H1 (cell line): ENCODE measurements around the gene TPP1. TPM values are rescaled to one million over a fixed set of nuclear protein-coding genes. Genes with fewer than 3 reads are reported as not detected.

Experiments
- CTCF ChIA-PET: fragments of 300-600 bp; sonication (Branson Sonifier 250); formaldehyde crosslinking; loops from one replicate; lab custom pipeline; 2021; ENCODE audit not compliant: partially characterized antibody; lab: Charles Lee
- POLR2A ChIA-PET: fragments of 300-600 bp; sonication (Branson Sonifier 250); formaldehyde crosslinking; loops from one replicate; lab custom pipeline; 2021; ENCODE audit warnings: inconsistent platforms; ENCODE audit not compliant: partially characterized antibody; lab: Charles Lee
- DNase-seq, 2 experiments: peaks; one replicate each; pipeline versions ENCODE4 v3.0.0 to v3.0.0-alpha.2; 2010 to 2022; ENCODE audit warnings: low spot score in 2 of 2, low read depth in 1 of 2, mixed read lengths in 1 of 2
- FAIRE-seq: peaks from 2 replicates; lab custom pipeline; 2011; peaks lifted over from hg19 to GRCh38; lab: Jason Lieb, UNC
- H2AFZ ChIP-seq: 2 replicates; pipeline ENCODE4 v1.8.1; 2012; ENCODE audit warnings: low read length, inconsistent platforms
- H2AK5ac ChIP-seq: 2 replicates; pipeline ENCODE4 v1.6.1; 2013; ENCODE audit warnings: low read depth, low read length
- H2BK120ac ChIP-seq: replicated peaks from 2 replicates; pipeline ENCODE3; 2013; ENCODE audit warnings: low read depth, low read length, inconsistent platforms
- H2BK12ac ChIP-seq: 2 replicates; pipeline ENCODE4 v1.6.1; 2013; ENCODE audit warnings: low read depth, low read length
- H2BK15ac ChIP-seq: 2 replicates; pipeline ENCODE4 v1.6.1; 2013; ENCODE audit warnings: low read length
- H2BK20ac ChIP-seq: 2 replicates; pipeline ENCODE4 v1.6.1; 2013; ENCODE audit warnings: low read length
- H2BK5ac ChIP-seq: 2 replicates; pipeline ENCODE4 v1.6.1; 2013; ENCODE audit warnings: low read depth, low read length
- H3K14ac ChIP-seq: 2 replicates; pipeline ENCODE4 v1.6.1; 2013; ENCODE audit warnings: inconsistent platforms; ENCODE audit not compliant: insufficient read length
- H3K18ac ChIP-seq: 2 replicates; pipeline ENCODE4 v1.6.1; 2013; ENCODE audit warnings: low read length; ENCODE audit errors: extremely low read depth
- H3K23ac ChIP-seq: 2 replicates; pipeline ENCODE4 v1.6.1; 2013; ENCODE audit warnings: inconsistent platforms; ENCODE audit not compliant: insufficient read length
- H3K23me2 ChIP-seq: 2 replicates; pipeline ENCODE4 v1.6.1; 2013; ENCODE audit warnings: low read depth, low read length
- H3K27ac ChIP-seq: 2 replicates; pipeline ENCODE4 v1.6.1; 2011; ENCODE audit warnings: low read depth, low read length, inconsistent platforms
- H3K27me3 ChIP-seq, 4 experiments: replicated peaks in 1 of 4; 1 replicate in 1 of 4; 2 replicates in 3 of 4; pipeline versions ENCODE4 v1.6.1 to v1.8.1; 2011 to 2013; ENCODE audit warnings: low read length in 3 of 4, mild to moderate bottlenecking in 3 of 4, inconsistent platforms in 2 of 4, mixed read lengths in 2 of 4, moderate library complexity in 1 of 4; ENCODE audit not compliant: control insufficient read depth in 3 of 4, insufficient read depth in 3 of 4; ENCODE audit errors: extremely low read depth in 1 of 4
- H3K36me3 ChIP-seq, 4 experiments: 2 replicates each; pipeline versions ENCODE4 v1.6.1 to v1.8.1; 2011 to 2013; ENCODE audit warnings: mild to moderate bottlenecking in 4 of 4, low read length in 3 of 4, moderate library complexity in 2 of 4, control low read depth in 1 of 4, inconsistent platforms in 1 of 4; ENCODE audit not compliant: insufficient read depth in 4 of 4, control insufficient read depth in 2 of 4
- H3K4ac ChIP-seq: replicated peaks from 2 replicates; pipeline ENCODE3; 2013; ENCODE audit warnings: low read length, low read depth, mixed read lengths, inconsistent platforms; ENCODE audit not compliant: insufficient read length
- H3K4me1 ChIP-seq, 4 experiments: replicated peaks in 1 of 4; 1 replicate in 1 of 4; 2 replicates in 3 of 4; pipeline versions ENCODE4 v1.6.1 to v1.8.1; 2011 to 2013; ENCODE audit warnings: low read length in 3 of 4, inconsistent platforms in 2 of 4, mixed read lengths in 1 of 4; ENCODE audit not compliant: insufficient read depth in 4 of 4, control insufficient read depth in 3 of 4
- H3K4me2 ChIP-seq, 2 experiments: 2 replicates each; pipeline versions ENCODE4 v1.6.1 to v1.8.1; 2011 to 2013; ENCODE audit warnings: low read depth in 2 of 2, low read length in 2 of 2, control low read depth in 1 of 2, inconsistent platforms in 1 of 2, mild to moderate bottlenecking in 1 of 2; ENCODE audit not compliant: insufficient read depth in 1 of 2
- H3K4me3 ChIP-seq, 4 experiments: fragments of 200-600, 300-600 bp in 1 of 4; sonication (generic), shearing (Covaris generic), sonication (Bioruptor Twin) in 1 of 4; 2 replicates each; pipeline versions ENCODE4 v1.5.1 to v1.8.1; 2011 to 2016; ENCODE audit warnings: low read length in 4 of 4, low read depth in 3 of 4, control low read depth in 2 of 4, inconsistent platforms in 2 of 4, mild to moderate bottlenecking in 2 of 4, mixed read lengths in 1 of 4, moderate library complexity in 1 of 4; ENCODE audit not compliant: insufficient read depth in 2 of 4; ENCODE audit errors: extremely low read depth in 1 of 4
- H3K56ac ChIP-seq: replicated peaks from 2 replicates; pipeline ENCODE3; 2013; ENCODE audit warnings: low read depth, mild to moderate bottlenecking, mixed read lengths, low read length, inconsistent platforms; ENCODE audit not compliant: insufficient read length
- H3K79me1 ChIP-seq: 2 replicates; pipeline ENCODE4 v1.6.1; 2013; ENCODE audit warnings: low read depth, low read length, control low read depth
- H3K79me2 ChIP-seq, 2 experiments: 2 replicates each; pipeline versions ENCODE4 v1.6.1 to v1.8.1; 2012 to 2013; ENCODE audit warnings: low read length in 2 of 2, mild to moderate bottlenecking in 2 of 2, inconsistent platforms in 1 of 2; ENCODE audit not compliant: insufficient read depth in 2 of 2, control insufficient read depth in 1 of 2
- H3K9ac ChIP-seq, 4 experiments: replicated peaks in 1 of 4; 1 replicate in 1 of 4; 2 replicates in 3 of 4; pipeline versions ENCODE4 v1.6.1 to v1.8.1; 2011 to 2013; ENCODE audit warnings: low read depth in 3 of 4, low read length in 3 of 4, control low read depth in 2 of 4, mild to moderate bottlenecking in 2 of 4, moderate library complexity in 2 of 4, inconsistent platforms in 1 of 4; ENCODE audit errors: extremely low read depth in 1 of 4
- H3K9me3 ChIP-seq, 2 experiments: 2 replicates each; pipeline versions ENCODE4 v1.6.1 to v1.8.1; 2012 to 2013; ENCODE audit warnings: mild to moderate bottlenecking in 2 of 2, moderate library complexity in 2 of 2, control low read depth in 1 of 2, inconsistent platforms in 1 of 2, low read depth in 1 of 2, low read length in 1 of 2, mixed read lengths in 1 of 2; ENCODE audit not compliant: insufficient read depth in 2 of 2
- H4K20me1 ChIP-seq, 2 experiments: replicated peaks in 1 of 2; 2 replicates each; pipeline versions ENCODE3 to v1.8.1; 2011 to 2013; ENCODE audit warnings: inconsistent platforms in 2 of 2, low read length in 2 of 2, mild to moderate bottlenecking in 1 of 2; ENCODE audit not compliant: insufficient read depth in 2 of 2, control insufficient read depth in 1 of 2
- H4K5ac ChIP-seq: 2 replicates; pipeline ENCODE4 v1.6.1; 2013; ENCODE audit warnings: low read length, low read depth, mixed read lengths, inconsistent platforms; ENCODE audit not compliant: insufficient read length
- H4K8ac ChIP-seq: 2 replicates; pipeline ENCODE4 v1.8.0; 2013; ENCODE audit warnings: mild to moderate bottlenecking, moderate library complexity, low read length, inconsistent platforms; ENCODE audit not compliant: insufficient read depth; ENCODE audit errors: extremely low read depth
- H4K91ac ChIP-seq: replicated peaks from 2 replicates; pipeline ENCODE3; 2013; ENCODE audit warnings: low read length, mixed read lengths, inconsistent platforms; ENCODE audit not compliant: insufficient read length
- ASH2L ChIP-seq: fragments of 200-600, 300-600 bp; sonication (generic); IDR thresholded peaks from one replicate; pipeline ENCODE4 v1.7.1; 2017; ENCODE audit warnings: low read length
- BACH1 ChIP-seq: IDR thresholded peaks from 2 replicates; pipeline ENCODE4 v1.6.1; 2012; ENCODE audit warnings: low read length, improper control_type of control experiment
- BRCA1 ChIP-seq: IDR thresholded peaks from 2 replicates; pipeline ENCODE4 v1.6.1; 2012; ENCODE audit warnings: low read depth, low read length, improper control_type of control experiment
- CBX5 ChIP-seq: fragments of 300-800, 300-1000 bp; sonication (generic); IDR thresholded peaks from 2 replicates; pipeline ENCODE4 v1.7.1; 2016; ENCODE audit warnings: antibody characterized with exemption, low read length, low read depth
- GABPA ChIP-seq: IDR thresholded peaks from 2 replicates; pipeline ENCODE4 v1.6.1; 2011; ENCODE audit warnings: mild to moderate bottlenecking, low read length, moderate library complexity, borderline replicate concordance; ENCODE audit not compliant: insufficient read depth
- JUN ChIP-seq: IDR thresholded peaks from 2 replicates; pipeline ENCODE4 v1.6.1; 2011; ENCODE audit warnings: low read depth, mild to moderate bottlenecking, improper control_type of control experiment, low read length
- KDM1A ChIP-seq: fragments of 200-600, 300-600 bp; sonication (generic); IDR thresholded peaks from 2 replicates; pipeline ENCODE4 v1.7.1; 2016; ENCODE audit warnings: mild to moderate bottlenecking, low read length, borderline replicate concordance
- SIX5 ChIP-seq: IDR thresholded peaks from 2 replicates; pipeline ENCODE4 v1.6.1; 2011; ENCODE audit warnings: mild to moderate bottlenecking, low read depth, low read length
- SUZ12 ChIP-seq: fragments of 200-600 bp; sonication (generic); IDR thresholded peaks from 2 replicates; pipeline ENCODE4 v1.6.1; 2012; ENCODE audit warnings: mild to moderate bottlenecking, inconsistent platforms, low read length, moderate library complexity, mixed read lengths
- TAF1 ChIP-seq: IDR thresholded peaks from 2 replicates; pipeline ENCODE4 v1.6.1; 2011; ENCODE audit warnings: mild to moderate bottlenecking, low read depth, low read length
- TEAD4 ChIP-seq: IDR thresholded peaks from 2 replicates; pipeline ENCODE4 v1.6.1; 2012; ENCODE audit warnings: low read depth, low read length, inconsistent platforms, mixed read lengths
- polyA plus RNA-seq, 7 experiments: library from polyadenylated mRNA; depleted of rRNA in 3 of 7; stranded (reverse) in 5 of 7; unstranded in 2 of 7; fragments of >200 nt in 5 of 7; fragments of 200-250 nt in 2 of 7; gene quantifications; 1 replicate in 5 of 7; 2 replicates in 1 of 7; 4 replicates in 1 of 7; pipeline versions ENCODE4 v1.2.1 to v1.2.3, GENCODE V29; 2011 to 2013; ENCODE audit warnings: missing spikeins in 2 of 7, mixed read lengths in 2 of 7
- total RNA-seq: library from RNA; stranded (reverse); fragmentation: NEBNext Ultra II Directional; extraction: Animal tissue kit (Norgen Biotek cat#: 25700); gene quantifications from 2 replicates; pipeline ENCODE4 v1.2.1, GENCODE V29; 2021
- TF ChIP-seq, protein P1 (sequence below): IDR thresholded peaks from 2 replicates; pipeline ENCODE4 v1.6.1; 2012; ENCODE audit warnings: inconsistent platforms

TPP1 gene
- total and polyA plus RNA-seq, 2 of the 8 experiments (the other 6 are each of a cell fraction or from before 2014, with no cell fraction given), result 36.1 to 77.5 TPM

DNA sequence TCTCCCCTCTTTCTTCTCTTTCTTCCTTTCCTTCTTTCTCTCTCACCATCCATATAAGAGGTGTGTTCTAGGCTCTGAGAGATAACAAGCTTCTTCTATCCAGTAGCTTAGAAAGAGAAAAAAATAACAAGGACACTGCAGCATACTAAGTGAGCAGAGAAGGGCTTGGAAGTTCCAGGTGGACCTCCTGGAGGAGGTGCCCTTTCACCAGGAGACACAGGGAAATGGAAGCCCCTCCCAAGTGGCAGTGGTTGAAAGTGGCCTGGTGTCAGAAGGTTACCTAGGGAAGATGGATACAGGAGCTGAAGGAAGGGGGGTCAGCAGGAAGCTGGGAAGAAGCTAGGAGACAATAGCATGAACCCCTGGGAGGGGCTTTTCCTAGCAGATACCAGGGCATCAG lies 30.9 kb upstream of the TPP1 start:
- no peak overlapping the region for H3K9ac ChIP-seq
- no peak overlapping the region for H3K14ac ChIP-seq
- H3K9me3 ChIP-seq, result no peaks in the 10 kb centered on the region
- no peaks in the 10 kb centered on the region for H3K36me3 ChIP-seq
- H2BK120ac ChIP-seq, result no peak overlapping the region
- H2BK15ac ChIP-seq, result no peak overlapping the region
- H3K4me2 ChIP-seq, result no peak overlapping the region
- H3K4ac ChIP-seq, result no peak overlapping the region
- FAIRE-seq, result no peak
- TF ChIP-seq KDM1A (no peak), JUN (no peak), ASH2L (no peak), TAF1 (no peak), BRCA1 (no peak), TEAD4 (no peak), SIX5 (no peak), SUZ12 (no peak), CBX5 (no peak), BACH1 (no peak), GABPA (no peak)
- TF ChIP-seq, protein P1, sequence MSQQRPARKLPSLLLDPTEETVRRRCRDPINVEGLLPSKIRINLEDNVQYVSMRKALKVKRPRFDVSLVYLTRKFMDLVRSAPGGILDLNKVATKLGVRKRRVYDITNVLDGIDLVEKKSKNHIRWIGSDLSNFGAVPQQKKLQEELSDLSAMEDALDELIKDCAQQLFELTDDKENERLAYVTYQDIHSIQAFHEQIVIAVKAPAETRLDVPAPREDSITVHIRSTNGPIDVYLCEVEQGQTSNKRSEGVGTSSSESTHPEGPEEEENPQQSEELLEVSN, result no peak
- H4K91ac ChIP-seq, result no peak overlapping the region
- peaks cover 0 to 18% (median 14%) of the 10 kb centered on the region in 4 experiments; a peak in 6 of 7 replicates for H3K27me3 ChIP-seq
- H3K56ac ChIP-seq, result no peak overlapping the region
- no peak overlapping the region for H3K27ac ChIP-seq
- H2BK20ac ChIP-seq, result no peak overlapping the region
- H3K18ac ChIP-seq, result no peak overlapping the region
- CTCF ChIA-PET, result interaction anchor here (0.9 to 3.6 kb wide), 5 partner anchors 11 to 85 kb away, joined by 3 to 10 read pairs (median 8); no protein-coding TSS in a partner anchor
- H3K23ac ChIP-seq, result no peak overlapping the region
- no peak overlapping the region for H4K8ac ChIP-seq
- peaks cover 1% of the 10 kb centered on the region for H3K23me2 ChIP-seq
- H4K5ac ChIP-seq, result no peak overlapping the region
- no peak overlapping the region for H2BK5ac ChIP-seq
- no peaks in the 10 kb centered on the region for H3K79me2 ChIP-seq
- no peak for DNase-seq
- H2BK12ac ChIP-seq, result no peak overlapping the region
- no peak overlapping the region for H2AFZ ChIP-seq
- H4K20me1 ChIP-seq, result peaks cover 0 to 3% of the 10 kb centered on the region in 2 experiments
- H2AK5ac ChIP-seq, result no peak overlapping the region; the same call in 1 of the 2 replicates
- POLR2A ChIA-PET, result interaction anchor here (1.2 to 2.9 kb wide), 3 partner anchors 9 to 38 kb away, joined by 3 to 15 read pairs (median 12); partner anchors contain the start of genes MRPL17 and TAF10
- H3K4me3 ChIP-seq, result no peak overlapping the region
- peaks cover 3 to 13% (median 5%) of the 10 kb centered on the region in 4 experiments; a peak in 6 of 7 replicates for H3K4me1 ChIP-seq
- H3K79me1 ChIP-seq, result no peaks in the 10 kb centered on the region
